H1 (cell line): Measurements from ENCODE around the gene TRAF3IP1. TPM values are rescaled to one million over a fixed set of nuclear protein-coding genes. Genes with fewer than 3 reads are reported as not detected.

Experiments used
- CTCF ChIA-PET: fragments of 300-600 bp; sonication (Branson Sonifier 250); formaldehyde crosslinking; loops from one replicate; lab custom pipeline; 2021; ENCODE audit not compliant: partially characterized antibody; lab: Charles Lee
- POLR2A ChIA-PET: fragments of 300-600 bp; sonication (Branson Sonifier 250); formaldehyde crosslinking; loops from one replicate; lab custom pipeline; 2021; ENCODE audit warnings: inconsistent platforms; ENCODE audit not compliant: partially characterized antibody; lab: Charles Lee
- DNase-seq, 2 experiments: peaks; one replicate each; pipeline versions ENCODE4 v3.0.0 to v3.0.0-alpha.2; 2010 to 2022; ENCODE audit warnings: low spot score in 2 of 2, low read depth in 1 of 2, mixed read lengths in 1 of 2
- FAIRE-seq: peaks from 2 replicates; lab custom pipeline; 2011; peaks lifted over from hg19 to GRCh38; lab: Jason Lieb, UNC
- H2AFZ ChIP-seq: 2 replicates; pipeline ENCODE4 v1.8.1; 2012; ENCODE audit warnings: low read length, inconsistent platforms
- H2AK5ac ChIP-seq: 2 replicates; pipeline ENCODE4 v1.6.1; 2013; ENCODE audit warnings: low read depth, low read length
- H2BK120ac ChIP-seq: replicated peaks from 2 replicates; pipeline ENCODE3; 2013; ENCODE audit warnings: low read depth, low read length, inconsistent platforms
- H2BK12ac ChIP-seq: 2 replicates; pipeline ENCODE4 v1.6.1; 2013; ENCODE audit warnings: low read depth, low read length
- H2BK15ac ChIP-seq: 2 replicates; pipeline ENCODE4 v1.6.1; 2013; ENCODE audit warnings: low read length
- H2BK20ac ChIP-seq: 2 replicates; pipeline ENCODE4 v1.6.1; 2013; ENCODE audit warnings: low read length
- H2BK5ac ChIP-seq: 2 replicates; pipeline ENCODE4 v1.6.1; 2013; ENCODE audit warnings: low read depth, low read length
- H3K14ac ChIP-seq: 2 replicates; pipeline ENCODE4 v1.6.1; 2013; ENCODE audit warnings: inconsistent platforms; ENCODE audit not compliant: insufficient read length
- H3K18ac ChIP-seq: 2 replicates; pipeline ENCODE4 v1.6.1; 2013; ENCODE audit warnings: low read length; ENCODE audit errors: extremely low read depth
- H3K23ac ChIP-seq: 2 replicates; pipeline ENCODE4 v1.6.1; 2013; ENCODE audit warnings: inconsistent platforms; ENCODE audit not compliant: insufficient read length
- H3K23me2 ChIP-seq: 2 replicates; pipeline ENCODE4 v1.6.1; 2013; ENCODE audit warnings: low read depth, low read length
- H3K27ac ChIP-seq: 2 replicates; pipeline ENCODE4 v1.6.1; 2011; ENCODE audit warnings: low read depth, low read length, inconsistent platforms
- H3K27me3 ChIP-seq, 4 experiments: replicated peaks in 1 of 4; 1 replicate in 1 of 4; 2 replicates in 3 of 4; pipeline versions ENCODE4 v1.6.1 to v1.8.1; 2011 to 2013; ENCODE audit warnings: low read length in 3 of 4, mild to moderate bottlenecking in 3 of 4, inconsistent platforms in 2 of 4, mixed read lengths in 2 of 4, moderate library complexity in 1 of 4; ENCODE audit not compliant: control insufficient read depth in 3 of 4, insufficient read depth in 3 of 4; ENCODE audit errors: extremely low read depth in 1 of 4
- H3K36me3 ChIP-seq, 4 experiments: 2 replicates each; pipeline versions ENCODE4 v1.6.1 to v1.8.1; 2011 to 2013; ENCODE audit warnings: mild to moderate bottlenecking in 4 of 4, low read length in 3 of 4, moderate library complexity in 2 of 4, control low read depth in 1 of 4, inconsistent platforms in 1 of 4; ENCODE audit not compliant: insufficient read depth in 4 of 4, control insufficient read depth in 2 of 4
- H3K4ac ChIP-seq: replicated peaks from 2 replicates; pipeline ENCODE3; 2013; ENCODE audit warnings: low read length, low read depth, mixed read lengths, inconsistent platforms; ENCODE audit not compliant: insufficient read length
- H3K4me1 ChIP-seq, 4 experiments: replicated peaks in 1 of 4; 1 replicate in 1 of 4; 2 replicates in 3 of 4; pipeline versions ENCODE4 v1.6.1 to v1.8.1; 2011 to 2013; ENCODE audit warnings: low read length in 3 of 4, inconsistent platforms in 2 of 4, mixed read lengths in 1 of 4; ENCODE audit not compliant: insufficient read depth in 4 of 4, control insufficient read depth in 3 of 4
- H3K4me2 ChIP-seq, 2 experiments: 2 replicates each; pipeline versions ENCODE4 v1.6.1 to v1.8.1; 2011 to 2013; ENCODE audit warnings: low read depth in 2 of 2, low read length in 2 of 2, control low read depth in 1 of 2, inconsistent platforms in 1 of 2, mild to moderate bottlenecking in 1 of 2; ENCODE audit not compliant: insufficient read depth in 1 of 2
- H3K4me3 ChIP-seq, 4 experiments: fragments of 200-600, 300-600 bp in 1 of 4; sonication (generic), shearing (Covaris generic), sonication (Bioruptor Twin) in 1 of 4; 2 replicates each; pipeline versions ENCODE4 v1.5.1 to v1.8.1; 2011 to 2016; ENCODE audit warnings: low read length in 4 of 4, low read depth in 3 of 4, control low read depth in 2 of 4, inconsistent platforms in 2 of 4, mild to moderate bottlenecking in 2 of 4, mixed read lengths in 1 of 4, moderate library complexity in 1 of 4; ENCODE audit not compliant: insufficient read depth in 2 of 4; ENCODE audit errors: extremely low read depth in 1 of 4
- H3K56ac ChIP-seq: replicated peaks from 2 replicates; pipeline ENCODE3; 2013; ENCODE audit warnings: low read depth, mild to moderate bottlenecking, mixed read lengths, low read length, inconsistent platforms; ENCODE audit not compliant: insufficient read length
- H3K79me1 ChIP-seq: 2 replicates; pipeline ENCODE4 v1.6.1; 2013; ENCODE audit warnings: low read depth, low read length, control low read depth
- H3K79me2 ChIP-seq, 2 experiments: 2 replicates each; pipeline versions ENCODE4 v1.6.1 to v1.8.1; 2012 to 2013; ENCODE audit warnings: low read length in 2 of 2, mild to moderate bottlenecking in 2 of 2, inconsistent platforms in 1 of 2; ENCODE audit not compliant: insufficient read depth in 2 of 2, control insufficient read depth in 1 of 2
- H3K9ac ChIP-seq, 4 experiments: replicated peaks in 1 of 4; 1 replicate in 1 of 4; 2 replicates in 3 of 4; pipeline versions ENCODE4 v1.6.1 to v1.8.1; 2011 to 2013; ENCODE audit warnings: low read depth in 3 of 4, low read length in 3 of 4, control low read depth in 2 of 4, mild to moderate bottlenecking in 2 of 4, moderate library complexity in 2 of 4, inconsistent platforms in 1 of 4; ENCODE audit errors: extremely low read depth in 1 of 4
- H3K9me3 ChIP-seq, 2 experiments: 2 replicates each; pipeline versions ENCODE4 v1.6.1 to v1.8.1; 2012 to 2013; ENCODE audit warnings: mild to moderate bottlenecking in 2 of 2, moderate library complexity in 2 of 2, control low read depth in 1 of 2, inconsistent platforms in 1 of 2, low read depth in 1 of 2, low read length in 1 of 2, mixed read lengths in 1 of 2; ENCODE audit not compliant: insufficient read depth in 2 of 2
- H4K20me1 ChIP-seq, 2 experiments: replicated peaks in 1 of 2; 2 replicates each; pipeline versions ENCODE3 to v1.8.1; 2011 to 2013; ENCODE audit warnings: inconsistent platforms in 2 of 2, low read length in 2 of 2, mild to moderate bottlenecking in 1 of 2; ENCODE audit not compliant: insufficient read depth in 2 of 2, control insufficient read depth in 1 of 2
- H4K5ac ChIP-seq: 2 replicates; pipeline ENCODE4 v1.6.1; 2013; ENCODE audit warnings: low read length, low read depth, mixed read lengths, inconsistent platforms; ENCODE audit not compliant: insufficient read length
- H4K8ac ChIP-seq: 2 replicates; pipeline ENCODE4 v1.8.0; 2013; ENCODE audit warnings: mild to moderate bottlenecking, moderate library complexity, low read length, inconsistent platforms; ENCODE audit not compliant: insufficient read depth; ENCODE audit errors: extremely low read depth
- H4K91ac ChIP-seq: replicated peaks from 2 replicates; pipeline ENCODE3; 2013; ENCODE audit warnings: low read length, mixed read lengths, inconsistent platforms; ENCODE audit not compliant: insufficient read length
- CBX8 ChIP-seq: fragments of 300-800, 300-1000 bp; sonication (generic); IDR thresholded peaks from 2 replicates; pipeline ENCODE4 v1.7.1; 2016; ENCODE audit warnings: low read depth, low read length, borderline replicate concordance
- JUND ChIP-seq: IDR thresholded peaks from 2 replicates; pipeline ENCODE4 v1.6.1; 2011; ENCODE audit warnings: mild to moderate bottlenecking, improper control_type of control experiment, low read length
- KDM1A ChIP-seq: fragments of 200-600, 300-600 bp; sonication (generic); IDR thresholded peaks from 2 replicates; pipeline ENCODE4 v1.7.1; 2016; ENCODE audit warnings: mild to moderate bottlenecking, low read length, borderline replicate concordance
- SP2 ChIP-seq: IDR thresholded peaks from 2 replicates; pipeline ENCODE4 v1.6.1; 2012; ENCODE audit warnings: mild to moderate bottlenecking, low read length, inconsistent platforms
- WGBS, 2 experiments: shearing (Covaris generic) in 1 of 2; methylation state at CpG; one replicate each; pipeline versions ENCODE4 v1.1.6 to v1.1.7; 2013 to 2015; ENCODE audit warnings: low lambda C conversion rate in 2 of 2, mixed read lengths in 2 of 2, inconsistent platforms in 1 of 2, low coverage in 1 of 2, missing lambda C conversion rate in 1 of 2; ENCODE audit not compliant: insufficient replicate concordance in 2 of 2, insufficient coverage in 1 of 2, insufficient read length in 1 of 2; ENCODE audit errors: extremely low coverage in 1 of 2, missing lambda C conversion rate in 1 of 2; 5-methylcytosine and 5-hydroxymethylcytosine counted together
- polyA plus RNA-seq, 7 experiments: library from polyadenylated mRNA; depleted of rRNA in 3 of 7; stranded (reverse) in 5 of 7; unstranded in 2 of 7; fragments of >200 nt in 5 of 7; fragments of 200-250 nt in 2 of 7; gene quantifications; 1 replicate in 5 of 7; 2 replicates in 1 of 7; 4 replicates in 1 of 7; pipeline versions ENCODE4 v1.2.1 to v1.2.3, GENCODE V29; 2011 to 2013; ENCODE audit warnings: missing spikeins in 2 of 7, mixed read lengths in 2 of 7
- total RNA-seq: library from RNA; stranded (reverse); fragmentation: NEBNext Ultra II Directional; extraction: Animal tissue kit (Norgen Biotek cat#: 25700); gene quantifications from 2 replicates; pipeline ENCODE4 v1.2.1, GENCODE V29; 2021

The TRAF3IP1 gene
- total and polyA plus RNA-seq, 2 of the 8 experiments (the other 6 are each of a cell fraction or from before 2014, with no cell fraction given) = 2.3 to 17.5 TPM

DNA sequence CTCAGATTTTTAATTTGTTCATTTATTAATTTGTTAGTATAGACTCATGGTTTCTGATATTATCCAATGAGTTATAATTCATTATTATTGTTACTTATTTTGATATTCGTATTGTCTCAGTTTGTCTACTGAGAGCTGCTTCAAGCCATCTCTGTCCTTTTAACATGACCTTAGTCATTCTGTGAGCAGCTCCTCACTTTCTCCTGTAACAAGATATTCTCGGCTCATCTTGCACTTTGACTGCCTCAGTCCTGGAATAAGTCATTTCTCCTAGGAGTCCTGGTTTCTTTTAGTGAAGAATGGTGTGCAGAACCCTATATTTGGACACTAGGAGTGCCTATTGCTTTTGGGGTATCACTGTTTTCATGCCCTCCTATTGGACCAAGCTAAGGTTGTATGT lies 119.6 kb downstream of the TRAF3IP1 start:
- H3K56ac ChIP-seq = no peak overlapping the region
- no peak overlapping the region for H2BK20ac ChIP-seq
- no peak overlapping the region for H2BK15ac ChIP-seq
- WGBS, 2 experiments = 91% methylated on average over 2 of the region's 2 CpGs; no CpG with 5 or more reads in 1 of the 2 experiments
- H3K4ac ChIP-seq = no peak overlapping the region
- no peak overlapping the region for H3K9ac ChIP-seq
- no peak overlapping the region for H2BK120ac ChIP-seq
- H3K9me3 ChIP-seq = no peaks in the 10 kb centered on the region
- H3K36me3 ChIP-seq = peaks cover 6 to 36% (median 10%) of the 10 kb centered on the region in 4 experiments; a peak in 6 of 8 replicates
- no peak overlapping the region for H2AK5ac ChIP-seq
- no peak overlapping the region for H3K4me3 ChIP-seq
- H4K5ac ChIP-seq = no peak overlapping the region
- POLR2A ChIA-PET = interaction anchor here (0.7 kb wide), 1 partner anchor 9 kb away, joined by 3 read pairs; no protein-coding TSS in a partner anchor
- no peak overlapping the region for H3K14ac ChIP-seq
- H3K27ac ChIP-seq = no peak overlapping the region
- H4K20me1 ChIP-seq = peaks cover 9 to 24% of the 10 kb centered on the region in 2 experiments
- no peak overlapping the region for H2AFZ ChIP-seq
- H3K4me1 ChIP-seq = no peaks in the 10 kb centered on the region
- no peak overlapping the region for H4K8ac ChIP-seq
- H3K79me2 ChIP-seq = peaks cover 8 to 64% of the 10 kb centered on the region in 2 experiments
- H2BK5ac ChIP-seq = no peak overlapping the region
- CTCF ChIA-PET = interaction anchor here (1.1 to 1.7 kb wide), 2 partner anchors 69 to 648 kb away, joined by 3 read pairs; no protein-coding TSS in a partner anchor
- H3K27me3 ChIP-seq = no peaks in the 10 kb centered on the region
- FAIRE-seq (no peak), DNase-seq (no peak)
- H3K4me2 ChIP-seq = no peak overlapping the region
- no peak overlapping the region for H3K18ac ChIP-seq
- H3K23me2 ChIP-seq = no peaks in the 10 kb centered on the region
- H3K79me1 ChIP-seq = peaks cover 16% of the 10 kb centered on the region
- H4K91ac ChIP-seq = no peak overlapping the region
- no peak overlapping the region for H3K23ac ChIP-seq
- no peak overlapping the region for H2BK12ac ChIP-seq
- no peak for TF ChIP-seq CBX8
- TF ChIP-seq JUND = no peak
- TF ChIP-seq SP2 = no peak
- TF ChIP-seq KDM1A = no peak
